CD4-positive, alpha-beta T cell treated with Interleukin-17A for 4 hours (primary cell): ENCODE results near the gene RNF182.
"Not testable (repeated sequence)": the region's sequence is repeated elsewhere in the genome, so short reads cannot be mapped to it uniquely, and the experiment has no call there.

ENCODE experiments used
- DNase-seq: peaks from one replicate; pipeline ENCODE4 v3.0.0-alpha.2; 2020; ENCODE audit warnings: mixed read lengths

RNF182 gene

DNA sequence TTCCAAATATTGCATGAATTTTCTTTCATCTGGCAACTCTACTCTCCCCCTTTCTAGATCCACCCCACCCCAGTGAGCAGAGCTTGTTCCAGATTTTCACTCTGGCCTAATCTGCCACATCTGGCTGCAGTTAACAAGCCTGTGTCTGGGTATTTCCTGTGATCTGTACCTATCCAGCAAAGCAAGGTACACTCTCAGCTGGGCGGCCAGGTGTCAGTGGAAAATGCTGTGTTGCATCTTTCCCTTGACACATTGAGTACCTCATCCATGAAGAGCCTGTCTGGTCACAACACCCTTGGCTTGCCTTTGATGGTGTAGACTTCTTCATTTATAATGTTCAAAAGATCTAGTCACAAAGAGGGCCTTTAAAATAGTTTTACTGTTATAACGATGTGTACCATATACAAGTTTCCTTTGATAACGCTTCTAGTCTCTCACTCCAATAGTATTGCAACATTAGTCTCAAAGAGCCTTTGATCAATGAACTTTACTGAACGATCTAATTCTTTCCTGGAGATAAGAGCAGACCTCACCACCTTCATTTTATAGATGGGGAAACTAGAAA, 6.0 kb upstream of the RNF182 start:
- DNase-seq, result no peak

DNA sequence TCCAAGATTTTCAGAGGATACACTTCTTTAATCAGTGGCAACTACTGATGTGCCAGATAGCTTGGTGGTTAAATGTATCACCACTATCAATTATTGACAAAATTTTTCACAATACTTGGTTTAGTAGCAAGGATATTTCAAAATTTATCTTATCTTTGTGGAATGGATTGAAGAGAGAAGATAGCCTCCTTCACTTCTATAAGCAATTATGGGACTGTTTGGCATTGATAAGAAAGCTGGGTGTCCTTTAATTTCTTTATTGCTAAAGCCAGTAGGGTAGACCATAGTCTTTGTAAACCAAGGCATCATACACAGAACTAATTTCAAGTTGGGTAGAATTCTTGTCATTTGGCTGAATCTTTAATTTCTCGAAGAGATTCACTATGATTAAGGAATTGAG, 4.9 kb upstream of the RNF182 start:
- DNase-seq, result no peak

DNA sequence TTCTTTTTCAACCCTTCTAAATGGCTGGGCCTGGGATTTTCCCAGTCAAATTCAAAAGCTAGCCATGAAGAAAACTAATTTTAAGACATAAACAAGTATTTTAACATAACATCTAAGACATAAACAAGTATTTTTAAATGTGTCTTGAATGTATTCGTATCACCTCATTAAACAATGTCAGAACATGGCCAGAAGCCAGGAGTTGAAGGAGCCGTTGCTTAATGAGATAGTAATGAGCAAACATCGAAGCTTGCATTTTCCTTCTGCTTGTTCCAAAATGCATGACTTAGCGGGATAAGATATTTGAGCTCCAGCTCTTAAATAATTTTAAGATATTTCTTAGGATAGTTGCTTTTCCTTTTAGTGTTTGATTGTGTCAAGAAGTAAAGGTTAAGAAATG, 4.2 kb upstream of the RNF182 start:
- DNase-seq, result no peak

DNA sequence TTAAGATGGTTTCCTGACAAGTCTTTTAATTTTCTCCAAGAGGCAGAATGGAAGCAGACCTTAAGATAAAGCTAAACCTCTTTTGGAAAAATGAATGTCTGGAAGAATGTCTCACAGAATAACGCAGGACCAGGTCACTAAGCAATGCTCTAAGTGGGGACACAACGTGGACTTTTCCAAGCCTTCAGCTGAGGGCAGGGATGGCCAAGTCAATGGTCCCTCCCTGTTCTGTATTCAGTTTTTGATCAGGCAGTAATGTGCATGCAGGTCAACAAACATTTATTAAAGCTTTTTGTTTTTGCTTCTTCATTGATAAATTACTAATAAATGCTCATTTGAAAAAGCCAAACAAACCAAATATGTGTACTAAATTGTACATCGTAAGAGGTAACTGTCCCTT, 2.0 kb upstream of the RNF182 start:
- DNase-seq, result no peak

DNA sequence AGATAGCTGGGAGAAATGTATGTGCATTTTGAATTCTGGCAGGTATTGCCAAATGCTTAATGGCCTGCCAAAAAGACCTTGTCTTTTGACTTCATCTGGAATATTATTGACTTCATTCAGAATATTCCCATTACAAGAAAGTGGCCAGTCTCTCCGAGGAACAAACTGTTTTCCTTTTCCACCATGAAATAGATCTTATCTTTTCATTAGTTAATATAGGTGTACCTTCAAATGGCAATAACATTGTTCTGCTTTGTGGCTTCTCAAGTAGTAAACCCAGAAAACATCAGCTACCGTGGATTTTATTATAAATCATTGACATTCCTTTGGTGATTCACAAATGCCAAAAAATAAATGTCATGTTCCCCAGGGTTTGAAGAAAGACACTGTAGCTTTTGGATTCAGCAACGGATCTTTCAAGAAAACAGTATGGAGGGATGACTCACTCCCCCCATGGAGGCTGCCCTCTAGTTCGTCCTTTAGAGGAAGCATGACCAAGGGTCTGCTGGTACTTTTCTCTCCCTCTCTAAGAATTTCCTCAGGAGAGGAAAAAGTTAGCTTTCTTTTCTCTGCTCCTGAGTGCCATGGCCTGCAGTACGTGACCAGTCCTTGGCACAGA, 1.1 kb upstream of the RNF182 start:
- no peak for DNase-seq

DNA sequence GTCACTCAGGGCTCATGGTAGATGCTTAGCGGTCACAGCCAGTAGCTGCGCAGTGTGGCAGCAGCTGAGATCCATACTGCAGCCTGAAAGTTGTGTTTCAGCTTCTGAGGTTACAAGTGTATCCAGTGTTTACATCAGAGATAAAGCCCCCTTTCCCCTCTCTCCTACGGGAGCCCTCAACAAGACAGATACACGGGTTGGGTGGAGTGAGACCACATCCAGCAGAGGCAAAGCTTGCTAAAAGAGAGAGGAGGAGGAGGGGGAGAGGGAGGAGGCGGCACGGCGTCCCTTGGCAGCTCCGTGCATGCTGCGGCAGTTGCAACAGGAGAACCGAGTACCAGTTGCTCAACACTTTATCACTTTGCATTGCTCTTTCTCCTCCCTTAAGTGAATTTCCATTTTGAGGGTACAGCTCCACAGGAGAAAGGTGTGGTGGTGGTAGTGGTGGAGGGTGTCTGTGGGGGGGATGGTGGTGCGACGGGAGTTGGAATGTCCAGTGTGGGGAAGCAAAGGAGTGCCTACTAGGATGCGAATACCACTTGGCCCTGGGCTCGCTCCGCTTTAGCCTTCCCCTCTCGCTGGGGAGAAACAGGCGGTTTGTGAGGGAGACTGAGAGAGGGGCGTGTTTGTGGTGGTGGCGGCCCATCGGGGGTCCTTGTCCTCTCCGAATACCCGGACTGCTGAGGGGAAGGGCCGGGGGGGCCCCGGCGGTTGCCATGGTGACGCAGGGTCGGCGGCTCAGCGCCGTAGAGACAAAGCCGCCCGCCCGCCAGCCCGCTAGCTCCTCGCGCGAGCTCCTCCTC, 405 bp upstream of the RNF182 start:
- no peak for DNase-seq

DNA sequence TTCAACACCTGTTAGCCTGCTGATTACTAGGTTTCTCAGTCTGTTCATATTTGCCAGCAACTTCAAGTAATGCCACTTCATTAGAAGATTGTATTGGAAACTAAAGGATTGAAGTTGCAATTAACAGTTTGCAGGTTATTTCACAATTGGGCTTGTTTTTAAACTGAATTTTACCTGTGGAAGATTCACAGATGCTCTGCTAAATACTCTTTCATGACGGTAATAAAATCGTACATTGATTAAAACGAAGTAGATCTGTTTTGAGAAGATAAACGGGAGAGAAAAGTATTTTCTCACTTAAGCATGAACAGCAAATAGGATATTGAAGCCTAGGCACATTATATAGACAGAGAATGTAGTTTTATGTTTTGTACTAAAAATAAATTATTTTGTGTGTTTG, 1.6 kb downstream of the RNF182 start:
- no peak for DNase-seq

DNA sequence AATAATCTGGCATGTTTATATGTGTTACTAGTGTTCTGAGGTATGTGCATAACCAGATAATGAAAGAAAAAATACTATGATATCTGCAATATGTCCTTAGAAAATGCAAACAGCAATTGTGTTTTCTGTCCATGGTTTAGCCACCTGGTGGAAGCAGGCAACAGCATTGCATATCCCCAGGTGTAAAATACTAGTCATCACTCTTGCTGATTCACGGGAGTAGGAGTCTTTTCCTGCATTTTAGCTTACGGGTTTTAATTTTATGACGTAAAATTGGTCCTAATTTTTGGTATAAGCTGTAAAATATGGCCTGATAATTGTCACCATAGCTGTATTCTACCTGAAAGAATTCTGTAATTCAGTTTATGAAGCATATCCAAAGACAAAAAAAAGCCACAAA, 2.5 kb downstream of the RNF182 start:
- no peak for DNase-seq

DNA sequence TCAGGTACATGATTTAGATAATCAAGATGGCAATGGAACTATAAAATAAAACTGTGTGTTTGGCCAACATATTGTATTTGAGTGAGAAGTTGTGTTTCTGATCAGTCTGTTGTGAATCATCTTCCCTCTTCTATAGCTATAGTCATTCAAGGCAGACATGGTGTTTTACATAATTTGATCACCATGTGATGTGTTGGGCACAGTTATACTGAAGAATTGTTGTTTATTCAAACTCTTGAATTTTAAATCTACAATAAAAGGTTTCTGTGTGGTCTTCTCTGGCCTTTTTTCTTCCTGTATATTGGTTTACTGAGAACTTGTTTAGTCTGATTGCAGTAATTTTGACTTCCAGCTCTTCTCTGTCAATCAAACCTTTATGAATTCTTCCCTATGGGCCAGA, 4.4 kb downstream of the RNF182 start:
- no peak for DNase-seq

DNA sequence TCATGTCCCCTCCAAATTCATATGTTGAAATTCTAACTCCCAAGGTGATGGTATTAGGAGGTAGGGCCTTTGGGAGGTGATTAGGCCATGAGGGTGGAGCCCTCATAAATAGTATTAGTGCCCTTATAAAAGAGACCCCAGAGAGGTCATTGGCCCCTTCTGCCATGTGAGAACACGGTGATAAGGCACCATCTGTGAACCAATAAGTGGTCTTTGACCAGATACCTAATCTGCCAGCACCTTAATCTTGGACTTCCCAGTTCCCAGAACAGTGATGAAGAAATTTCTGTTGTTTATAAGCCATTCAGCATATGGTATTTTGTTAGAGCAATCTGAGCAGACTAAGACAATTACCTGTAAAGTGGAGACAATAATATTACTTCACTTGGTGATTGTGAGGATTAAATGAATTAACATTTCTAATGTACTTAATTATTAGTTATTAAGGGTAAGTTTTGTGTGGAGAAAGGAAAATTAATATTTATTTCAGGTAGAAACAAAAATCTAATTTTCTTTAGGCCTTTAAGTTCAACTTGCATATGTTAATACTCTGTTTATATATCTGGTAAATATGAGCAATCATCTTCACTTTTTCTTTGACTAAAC, 7.1 kb downstream of the RNF182 start:
- DNase-seq, result no peak

DNA sequence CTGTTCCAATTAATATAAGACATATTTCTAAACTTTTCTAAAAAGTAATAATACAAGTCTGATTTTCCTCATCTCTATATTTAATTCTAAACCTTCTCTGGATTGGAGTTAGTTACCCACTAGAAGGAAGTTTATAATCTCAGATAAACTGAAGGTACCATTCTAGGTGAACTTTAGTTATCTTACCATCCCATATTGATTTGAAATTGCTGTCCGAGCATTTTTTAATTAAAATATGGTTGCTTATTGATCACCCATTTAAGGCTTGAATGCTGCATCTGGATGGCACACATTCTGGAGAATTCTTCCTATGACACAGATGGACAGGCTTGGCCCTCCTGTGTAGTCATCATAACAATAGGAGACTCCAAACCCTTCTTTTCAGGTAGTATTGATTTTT, 8.0 kb downstream of the RNF182 start:
- no peak for DNase-seq

DNA sequence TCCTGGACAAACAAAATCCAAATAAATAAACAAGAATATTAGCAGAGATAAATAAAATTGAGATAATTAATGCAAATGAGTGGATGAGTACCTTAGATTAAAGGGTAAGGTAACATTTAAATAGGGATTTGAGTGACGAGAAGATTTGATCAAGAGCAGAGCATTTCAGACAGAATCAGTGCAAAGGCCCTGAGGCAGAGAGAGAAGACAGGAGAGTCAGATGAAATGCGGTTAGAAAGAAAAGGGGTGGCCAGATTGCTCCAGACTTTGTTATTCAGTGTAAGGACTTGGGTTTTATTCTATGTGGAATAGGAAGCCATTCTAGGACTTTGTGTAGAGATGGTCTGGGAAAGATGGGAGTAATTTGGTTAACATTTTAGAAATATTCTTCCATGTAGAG, 10.0 kb downstream of the RNF182 start:
- no peak for DNase-seq

DNA sequence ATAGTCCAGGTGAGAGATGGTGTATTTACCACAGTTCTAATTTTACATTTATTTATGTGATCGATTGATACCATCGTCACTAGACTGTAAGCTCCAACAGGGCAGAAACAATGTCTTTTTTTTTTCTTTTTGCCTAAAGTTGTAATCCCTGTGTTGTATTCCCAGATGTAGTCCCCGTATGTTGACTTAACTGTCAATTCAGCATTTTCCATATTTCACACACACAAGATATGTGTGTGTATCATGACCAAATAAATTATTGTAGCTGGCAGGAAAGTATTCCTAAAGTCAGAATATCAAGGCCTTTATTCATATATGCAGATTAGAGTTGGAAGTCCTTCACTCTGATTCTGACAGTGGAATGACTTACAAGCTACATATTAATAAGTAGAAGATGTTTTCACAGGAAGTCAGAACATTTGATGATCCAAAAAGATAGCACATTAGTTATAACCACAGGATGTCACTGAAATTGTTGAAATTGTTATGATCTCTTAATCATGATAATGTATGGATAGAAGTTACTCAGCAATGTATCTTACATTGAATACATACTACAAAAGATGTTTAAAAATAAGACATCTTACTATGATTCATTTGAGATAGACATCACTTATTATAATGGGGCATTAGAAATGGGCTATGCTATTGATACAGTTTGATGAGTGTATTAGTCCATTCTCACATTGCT, 10.6 kb downstream of the RNF182 start:
- DNase-seq, result no peak

DNA sequence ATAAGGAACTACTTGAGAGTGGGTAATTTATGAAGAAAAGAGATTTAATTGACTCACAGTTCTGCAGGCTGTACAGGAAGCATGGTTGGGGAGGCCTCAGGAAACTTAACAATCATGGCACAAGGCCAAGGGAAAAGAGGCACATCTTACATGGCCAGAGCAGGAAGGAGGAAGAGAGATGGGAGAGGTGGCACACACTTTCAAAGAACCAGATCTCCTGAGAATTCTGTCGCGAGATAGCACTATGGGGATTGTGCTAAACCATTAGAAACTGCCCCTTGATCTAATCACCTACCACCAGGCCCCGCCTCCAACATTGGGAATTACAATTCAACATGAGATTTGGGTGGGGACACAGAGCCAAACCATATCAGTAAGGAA, 11.1 kb downstream of the RNF182 start:
- DNase-seq, result not testable (repeated sequence)

DNA sequence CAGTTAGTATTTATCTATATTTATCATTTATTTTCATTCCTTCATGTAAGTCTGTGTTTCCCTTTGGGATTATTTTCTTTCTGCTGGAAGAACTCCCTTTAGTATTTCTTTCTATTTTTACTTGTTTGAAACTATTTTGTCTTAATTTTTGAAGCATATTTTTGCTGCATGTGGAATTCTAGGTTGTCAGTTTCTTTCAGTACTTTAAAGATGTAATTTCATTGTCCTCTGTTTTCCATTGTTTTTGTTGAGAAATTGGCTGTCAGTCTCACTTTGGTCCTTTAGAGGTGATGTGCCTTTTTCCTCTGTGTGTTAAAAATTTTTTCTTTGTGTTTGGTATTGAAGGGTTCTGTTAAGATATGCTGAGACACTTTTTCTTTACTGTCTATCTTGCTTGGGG, 17.1 kb downstream of the RNF182 start:
- DNase-seq, result no peak

DNA sequence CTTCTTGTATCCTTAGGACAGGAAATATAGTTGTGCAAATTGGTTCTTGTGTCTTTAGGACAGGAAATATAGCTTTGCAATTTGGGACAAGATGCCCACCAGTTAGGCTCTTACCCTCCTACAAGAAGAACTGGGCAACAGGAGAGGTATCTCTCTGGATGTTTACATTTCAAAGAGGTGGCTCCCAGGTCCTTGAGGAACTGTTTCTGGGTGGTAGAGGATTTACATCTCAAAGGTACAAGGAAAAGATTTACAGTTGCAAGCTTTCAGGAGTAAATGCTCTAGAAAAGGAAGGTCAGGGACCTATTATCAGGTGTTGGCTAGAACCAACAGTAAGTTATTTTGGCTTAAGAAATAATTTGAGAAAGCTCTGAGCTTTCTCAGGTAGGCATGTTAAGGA, 19.2 kb downstream of the RNF182 start:
- DNase-seq, result no peak

DNA sequence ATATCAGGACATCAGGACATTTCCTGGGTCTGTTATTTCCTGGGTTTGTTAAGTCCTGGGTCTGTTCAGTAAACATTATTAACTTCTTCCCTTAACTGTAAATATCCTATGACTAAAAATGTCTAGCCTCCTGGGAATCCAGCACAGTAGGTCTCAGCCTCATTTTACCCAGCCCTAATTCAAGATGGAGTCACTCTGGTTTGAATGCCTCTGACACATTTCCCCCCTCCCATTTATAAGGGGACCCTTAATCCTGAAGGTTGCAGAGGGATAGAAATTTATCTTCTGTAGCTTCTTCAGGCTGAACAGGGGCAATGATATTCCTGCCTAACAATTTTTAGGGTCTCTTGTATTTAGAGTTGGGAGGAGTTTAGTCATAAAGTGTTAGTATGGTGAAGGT, 21.8 kb downstream of the RNF182 start:
- DNase-seq, result no peak

DNA sequence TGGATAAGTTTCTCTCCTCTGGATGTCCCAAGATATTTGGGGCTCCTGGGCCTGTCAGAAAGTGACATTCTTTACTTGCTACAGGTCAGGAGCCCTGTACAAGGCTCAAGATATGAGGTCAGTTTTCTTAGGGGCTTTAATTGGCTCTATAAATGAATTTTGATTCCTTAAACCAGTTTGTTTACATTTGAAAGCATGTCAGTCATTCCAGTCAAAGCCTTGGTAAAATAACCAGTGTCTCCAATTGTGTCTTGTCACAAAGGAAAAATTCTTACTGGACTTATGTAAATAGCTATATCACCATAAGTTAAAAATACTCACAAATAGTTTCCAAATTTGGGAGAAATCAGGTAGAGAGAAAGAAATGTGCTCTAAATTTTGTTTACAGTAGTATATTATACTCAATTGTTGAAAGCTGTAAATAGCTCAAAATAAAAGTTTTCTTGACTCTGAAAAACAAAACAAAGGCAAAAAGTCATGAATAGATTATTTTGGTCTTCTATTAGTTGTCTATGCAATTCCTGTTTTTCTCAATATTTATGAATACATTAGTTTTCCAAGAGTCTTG, 22.9 kb downstream of the RNF182 start:
- DNase-seq, result no peak

DNA sequence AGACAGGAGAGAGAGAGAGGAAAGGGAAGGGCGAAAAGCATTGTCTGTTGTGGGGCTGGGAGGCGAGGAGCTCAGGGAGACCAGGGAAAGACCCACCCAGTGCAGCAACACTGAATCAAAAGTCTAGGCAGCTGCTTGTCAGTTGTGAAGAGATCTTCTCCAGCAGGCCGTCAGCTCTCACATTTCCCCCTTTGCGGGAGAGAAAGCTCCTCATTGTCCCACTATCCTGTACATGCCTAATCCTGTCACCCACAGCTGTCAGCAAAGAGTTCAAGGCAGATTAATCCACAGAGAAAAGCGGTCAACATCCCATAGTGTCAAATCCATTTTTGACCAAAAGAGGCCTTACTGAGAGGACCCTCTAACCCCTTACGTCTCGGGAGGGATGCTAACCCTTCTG, 27.3 kb downstream of the RNF182 start:
- no peak for DNase-seq

DNA sequence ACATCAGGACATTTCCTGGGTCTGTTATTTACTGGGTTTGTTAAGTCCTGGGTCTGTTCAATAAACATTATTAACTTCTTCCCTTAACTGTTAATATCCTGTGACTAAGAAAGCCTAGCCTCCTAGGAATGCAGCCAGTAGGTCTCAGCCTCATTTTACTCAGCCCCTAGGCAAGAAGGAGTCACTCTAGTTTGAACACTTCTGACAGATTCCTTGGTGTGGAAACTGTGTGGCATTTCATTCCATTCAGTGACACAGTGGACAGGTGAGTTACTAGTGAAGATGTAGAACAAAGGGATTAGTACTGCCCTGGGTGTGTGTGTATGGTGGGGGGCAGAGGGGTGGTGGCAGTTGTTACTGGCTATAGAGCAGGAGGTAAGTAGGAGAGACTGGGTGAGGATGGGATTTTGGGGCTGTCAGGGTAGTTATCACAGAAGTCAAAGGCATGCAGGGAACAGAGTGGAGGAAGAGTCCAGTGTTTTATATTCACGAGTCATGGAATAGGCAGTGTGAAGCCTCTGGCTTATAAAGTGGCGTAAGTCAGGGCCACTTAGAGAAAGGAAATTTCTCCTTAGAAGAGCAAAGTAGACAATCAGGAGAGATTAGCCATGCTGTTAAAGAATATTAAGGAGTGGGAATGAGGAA, 28.4 kb downstream of the RNF182 start:
- no peak for DNase-seq

DNA sequence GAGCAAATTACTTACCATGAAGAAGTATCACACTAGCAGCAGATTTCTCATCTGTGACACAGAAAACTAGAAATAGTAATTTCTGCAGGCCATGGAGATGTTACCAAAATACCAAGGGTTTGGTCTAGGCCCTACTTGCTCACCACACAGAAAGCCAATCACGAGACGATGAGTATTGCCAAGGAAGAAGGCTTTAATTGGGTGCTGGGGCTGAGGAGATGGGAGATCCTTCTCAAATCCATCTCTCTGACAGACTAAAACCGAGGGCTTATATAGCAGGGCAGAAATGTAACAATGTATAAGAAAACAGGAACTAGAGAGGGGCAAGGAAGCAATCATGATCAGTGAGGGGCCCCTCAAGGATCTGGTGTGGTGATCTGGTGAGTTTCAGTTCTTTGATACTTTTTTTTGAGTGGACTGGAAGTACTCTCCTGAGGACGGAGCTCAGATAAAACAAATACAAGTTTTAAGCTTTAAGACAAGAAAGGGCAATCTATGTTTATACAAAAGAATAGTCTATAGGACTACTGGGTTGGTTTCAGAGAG, 40.9 kb downstream of the RNF182 start:
- DNase-seq, result no peak

DNA sequence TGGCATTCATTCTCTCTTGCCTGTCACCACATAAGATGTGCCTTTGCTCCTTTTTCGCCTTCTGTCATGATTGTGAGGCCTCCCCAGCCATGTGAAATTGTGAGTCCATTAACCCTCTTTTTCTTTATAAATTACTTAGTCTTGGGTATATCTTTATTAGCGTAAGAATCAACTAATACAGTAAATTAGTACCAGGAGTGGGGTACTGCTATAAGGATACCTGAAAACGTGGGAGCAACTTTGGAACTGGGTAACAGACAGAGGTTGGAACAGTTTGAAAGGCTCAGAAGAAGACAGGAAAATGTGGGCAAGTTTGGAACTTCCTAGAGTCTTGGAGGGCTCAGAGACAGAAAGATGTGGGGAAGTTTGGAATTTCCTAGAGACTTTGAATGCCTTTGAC, 46.6 kb downstream of the RNF182 start:
- no peak for DNase-seq
